ENCODE data around the gene COX8C. TPM values are rescaled to one million over a fixed set of nuclear protein-coding genes. Genes with fewer than 3 reads are reported as not detected.

COX8C gene
- total RNA-seq, 4 donors from 2014 or later = not detected

- Histone ChIP-seq H3K9me3 (no peaks in the 10 kb centered on the region), H3K27ac (no peak overlapping the region), H3K4me3 (no peak overlapping the region), H3K36me3 (no peaks in the 10 kb centered on the region), H3K27me3 (no peaks in the 10 kb centered on the region), H3K4me1 (peaks cover 41% of the 10 kb centered on the region)
- WGBS = 80% methylated on average over 5 of the region's 5 CpGs
- TF ChIP-seq EP300 (IDR thresholded peaks at IDR 0.05) (no peak), POLR2A (IDR thresholded peaks at IDR 0.05) (no peak), POLR2AphosphoS5 (IDR thresholded peaks at IDR 0.05) (no peak)
- TF ChIP-seq, protein P1, sequence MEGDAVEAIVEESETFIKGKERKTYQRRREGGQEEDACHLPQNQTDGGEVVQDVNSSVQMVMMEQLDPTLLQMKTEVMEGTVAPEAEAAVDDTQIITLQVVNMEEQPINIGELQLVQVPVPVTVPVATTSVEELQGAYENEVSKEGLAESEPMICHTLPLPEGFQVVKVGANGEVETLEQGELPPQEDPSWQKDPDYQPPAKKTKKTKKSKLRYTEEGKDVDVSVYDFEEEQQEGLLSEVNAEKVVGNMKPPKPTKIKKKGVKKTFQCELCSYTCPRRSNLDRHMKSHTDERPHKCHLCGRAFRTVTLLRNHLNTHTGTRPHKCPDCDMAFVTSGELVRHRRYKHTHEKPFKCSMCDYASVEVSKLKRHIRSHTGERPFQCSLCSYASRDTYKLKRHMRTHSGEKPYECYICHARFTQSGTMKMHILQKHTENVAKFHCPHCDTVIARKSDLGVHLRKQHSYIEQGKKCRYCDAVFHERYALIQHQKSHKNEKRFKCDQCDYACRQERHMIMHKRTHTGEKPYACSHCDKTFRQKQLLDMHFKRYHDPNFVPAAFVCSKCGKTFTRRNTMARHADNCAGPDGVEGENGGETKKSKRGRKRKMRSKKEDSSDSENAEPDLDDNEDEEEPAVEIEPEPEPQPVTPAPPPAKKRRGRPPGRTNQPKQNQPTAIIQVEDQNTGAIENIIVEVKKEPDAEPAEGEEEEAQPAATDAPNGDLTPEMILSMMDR (IDR thresholded peaks at IDR 0.05) = no peak
- no peak for DNase-seq (ENCODE audit: low spot score in 2 of 2)
Measured at GRCh38 chr14:93329965-93330608, 16.9 kb upstream of the COX8C start.

- H3K36me3 ChIP-seq = no peaks in the 10 kb centered on the region
- H3K4me3 ChIP-seq = no peak overlapping the region
- WGBS = 84% methylated on average over 2 of the region's 2 CpGs
- H3K9me3 ChIP-seq = no peaks in the 10 kb centered on the region
- no peak overlapping the region for H3K27ac ChIP-seq
- peaks cover 41% of the 10 kb centered on the region for H3K4me1 ChIP-seq
- TF ChIP-seq, protein P1 (IDR thresholded peaks at IDR 0.05) = no peak
- TF ChIP-seq POLR2A (IDR thresholded peaks at IDR 0.05) (no peak), POLR2AphosphoS5 (IDR thresholded peaks at IDR 0.05) (no peak), EP300 (IDR thresholded peaks at IDR 0.05) (no peak)
- no peaks in the 10 kb centered on the region for H3K27me3 ChIP-seq
- DNase-seq (ENCODE audit: low spot score in 2 of 2) = no peak
Measured at GRCh38 chr14:93330609-93331000, 16.4 kb upstream of the COX8C start.

GRCh38 chr14:93331002-93331727, 15.8 kb upstream of the COX8C start:
- Histone ChIP-seq H3K27ac (peak overlapping the region; percentile 98), H3K9me3 (no peaks in the 10 kb centered on the region), H3K36me3 (no peaks in the 10 kb centered on the region), H3K27me3 (no peaks in the 10 kb centered on the region), H3K4me3 (peak overlapping the region; percentile 99), H3K4me1 (peaks cover 41% of the 10 kb centered on the region)
- peak in 1 of 2 donors; percentile 68 for DNase-seq (ENCODE audit: low spot score in 2 of 2)
- WGBS = 63% methylated on average over 17 of the region's 17 CpGs
- TF ChIP-seq, protein P1 (IDR thresholded peaks at IDR 0.05) = no peak
- TF ChIP-seq POLR2AphosphoS5 (IDR thresholded peaks at IDR 0.05) = no peak
- TF ChIP-seq EP300 (IDR thresholded peaks at IDR 0.05) = no peak
- no peak for TF ChIP-seq POLR2A (IDR thresholded peaks at IDR 0.05)

- WGBS = 33% methylated on average over 20 of the region's 21 CpGs
- H3K36me3 ChIP-seq = no peaks in the 10 kb centered on the region
- no peak for DNase-seq (ENCODE audit: low spot score in 2 of 2)
- peaks cover 41% of the 10 kb centered on the region for H3K4me1 ChIP-seq
- peak overlapping the region; percentile 98 for H3K27ac ChIP-seq
- H3K27me3 ChIP-seq = no peaks in the 10 kb centered on the region
- H3K9me3 ChIP-seq = no peaks in the 10 kb centered on the region
- peak overlapping the region; percentile 99 for H3K4me3 ChIP-seq
- no peak for TF ChIP-seq EP300 (IDR thresholded peaks at IDR 0.05)
- TF ChIP-seq, protein P1 (IDR thresholded peaks at IDR 0.05) = no peak
- TF ChIP-seq POLR2A (IDR thresholded peaks at IDR 0.05) = no peak
Measured at GRCh38 chr14:93331728-93332396, 15.1 kb upstream of the COX8C start.

GRCh38 chr14:93332397-93332852, 14.6 kb upstream of the COX8C start:
- Histone ChIP-seq H3K4me3 (peak overlapping the region; percentile 99), H3K4me1 (peaks cover 41% of the 10 kb centered on the region), H3K9me3 (no peaks in the 10 kb centered on the region), H3K36me3 (no peaks in the 10 kb centered on the region), H3K27ac (peak overlapping the region; percentile 98), H3K27me3 (no peaks in the 10 kb centered on the region)
- WGBS = 0% methylated on average over 24 of the region's 61 CpGs
- TF ChIP-seq POLR2A (IDR thresholded peaks at IDR 0.05) (no peak), EP300 (IDR thresholded peaks at IDR 0.05) (no peak)
- DNase-seq (ENCODE audit: low spot score in 2 of 2) = peak in 1 of 2 donors; percentile 73

All from suprapubic skin (tissue), 4 donors.